ENCODE measurements around the gene KIAA0930. TPM values are rescaled to one million over a fixed set of nuclear protein-coding genes. Genes with fewer than 3 reads are reported as not detected.
"Not testable (repeated sequence)": the region's sequence is repeated elsewhere in the genome, so short reads cannot be mapped to it uniquely, and the experiment has no call there.

KIAA0930 gene
- polyA plus RNA-seq, 1 of the 3 experiments (the other 2 are of a cell fraction), result 80.8 TPM

DNA sequence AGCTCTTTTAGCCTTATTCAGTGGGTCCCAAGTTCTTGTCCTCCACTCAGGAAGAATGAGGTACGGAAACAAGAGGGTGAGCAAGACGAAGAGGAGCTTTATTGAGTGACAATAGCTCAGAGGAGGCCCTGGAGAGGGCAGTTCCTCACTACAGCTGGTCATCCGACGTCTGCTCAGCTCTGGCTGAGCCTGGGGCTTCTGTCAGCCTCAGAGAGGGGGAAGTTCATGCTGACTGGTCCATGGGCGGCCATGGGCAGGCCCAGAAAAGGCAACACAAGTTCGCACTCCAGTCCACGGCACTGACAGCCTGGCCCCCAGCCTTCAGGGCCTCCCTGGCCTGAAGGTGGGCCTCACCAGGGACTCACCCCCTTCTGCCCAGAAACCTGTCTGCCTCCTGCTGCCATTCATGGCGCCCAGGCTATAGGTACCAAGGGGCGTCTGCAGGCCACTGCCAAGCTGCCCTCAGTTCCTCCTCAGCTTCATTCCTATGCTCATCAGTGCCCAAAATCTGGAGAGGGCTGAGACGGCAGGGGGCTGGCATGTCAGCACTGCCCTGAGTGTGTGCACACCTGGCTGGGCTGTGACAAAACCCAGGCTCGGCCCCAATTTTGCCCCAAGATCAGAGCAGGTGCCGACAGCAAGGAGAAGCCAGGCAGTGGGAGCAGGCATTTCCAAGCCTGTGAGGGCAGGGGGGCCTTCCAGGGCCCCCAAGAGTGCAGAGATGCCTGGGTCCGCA is 21.7 kb upstream of the KIAA0930 start:
- no peaks in the 10 kb centered on the region for H3K9me3 ChIP-seq
- H3K9ac ChIP-seq, result no peak overlapping the region
- H2AFZ ChIP-seq (ENCODE audit: low read depth), result no peak overlapping the region; the same call in 1 of the 2 replicates
- H3K4me1 ChIP-seq (ENCODE audit: control insufficient read depth in 1 of 2, insufficient read depth in 2 of 2, low read depth in 1 of 2, low read length in 1 of 2), result peaks cover 0 to 12% of the 10 kb centered on the region in 2 experiments; a peak in 1 of 4 replicates
- H3K36me3 ChIP-seq (replicated peaks in 1 of 2; ENCODE audit: control insufficient read depth in 1 of 2, insufficient read depth in 2 of 2, low read length in 1 of 2), result no peaks in the 10 kb centered on the region
- H3K79me2 ChIP-seq (ENCODE audit: insufficient read depth), result no peaks in the 10 kb centered on the region
- POLR2A ChIA-PET, result no interaction called here
- no peak overlapping the region for H3K4me3 ChIP-seq (ENCODE audit: low read depth in 2 of 2, low read length in 1 of 2)
- no peaks in the 10 kb centered on the region for H4K20me1 ChIP-seq (ENCODE audit: insufficient read depth)
- TF ChIP-seq USF1 (IDR thresholded peaks at IDR 0.05; ENCODE audit: borderline replicate concordance, low read depth), result no peak
- TF ChIP-seq GATA2 (CRISPR knock-in tag; IDR thresholded peaks at IDR 0.05), result no peak
- TF ChIP-seq EZH2phosphoT487 (IDR thresholded peaks at IDR 0.05; ENCODE audit: borderline replicate concordance, low read depth), result no peak
- no peak for TF ChIP-seq ELF1 (IDR thresholded peaks at IDR 0.05)
- TF ChIP-seq NFIC (IDR thresholded peaks at IDR 0.05; ENCODE audit: borderline replicate concordance), result no peak
- TF ChIP-seq MEF2A (IDR thresholded peaks at IDR 0.05; ENCODE audit: borderline replicate concordance, low read depth), result no peak
- no peak for TF ChIP-seq YY1 (IDR thresholded peaks at IDR 0.05; ENCODE audit: low read depth)
- no peak for TF ChIP-seq JUND (IDR thresholded peaks at IDR 0.05)
- no peak for DNase-seq
- H3K27me3 ChIP-seq (ENCODE audit: insufficient read depth), result no peaks in the 10 kb centered on the region
- 77% methylated on average over 6 of the region's 13 CpGs for WGBS (ENCODE audit: low lambda C conversion rate)
- H3K4me2 ChIP-seq, result no peak overlapping the region
- no peak overlapping the region for H3K27ac ChIP-seq (ENCODE audit: low read depth in 2 of 2, low read length in 1 of 2)
- no peaks in the 10 kb centered on the region for H3F3A ChIP-seq (replicated peaks; ENCODE audit: insufficient read depth)
- CTCF ChIA-PET, result interaction anchor here (0.9 to 2.9 kb wide), 12 partner anchors 9 to 443 kb away, joined by 3 to 18 read pairs (median 4); no protein-coding TSS in a partner anchor
- H3K9me2 ChIP-seq, result no peaks in the 10 kb centered on the region

- no peaks in the 10 kb centered on the region for H3K9me2 ChIP-seq
- no peaks in the 10 kb centered on the region for H3K36me3 ChIP-seq (replicated peaks in 1 of 2; ENCODE audit: control insufficient read depth in 1 of 2, insufficient read depth in 2 of 2, low read length in 1 of 2)
- no peaks in the 10 kb centered on the region for H3K27me3 ChIP-seq (ENCODE audit: insufficient read depth)
- H3K4me1 ChIP-seq (ENCODE audit: control insufficient read depth in 1 of 2, insufficient read depth in 2 of 2, low read depth in 1 of 2, low read length in 1 of 2), result peaks cover 0 to 12% of the 10 kb centered on the region in 2 experiments; a peak in 1 of 4 replicates
- TF ChIP-seq, protein P1, sequence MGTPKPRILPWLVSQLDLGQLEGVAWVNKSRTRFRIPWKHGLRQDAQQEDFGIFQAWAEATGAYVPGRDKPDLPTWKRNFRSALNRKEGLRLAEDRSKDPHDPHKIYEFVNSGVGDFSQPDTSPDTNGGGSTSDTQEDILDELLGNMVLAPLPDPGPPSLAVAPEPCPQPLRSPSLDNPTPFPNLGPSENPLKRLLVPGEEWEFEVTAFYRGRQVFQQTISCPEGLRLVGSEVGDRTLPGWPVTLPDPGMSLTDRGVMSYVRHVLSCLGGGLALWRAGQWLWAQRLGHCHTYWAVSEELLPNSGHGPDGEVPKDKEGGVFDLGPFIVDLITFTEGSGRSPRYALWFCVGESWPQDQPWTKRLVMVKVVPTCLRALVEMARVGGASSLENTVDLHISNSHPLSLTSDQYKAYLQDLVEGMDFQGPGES (IDR thresholded peaks at IDR 0.05; ENCODE audit: low read depth, low read length), result no peak
- TF ChIP-seq GABPA (IDR thresholded peaks at IDR 0.05; ENCODE audit: low read depth), result no peak
- TF ChIP-seq REST (IDR thresholded peaks at IDR 0.05; ENCODE audit: low read depth, low read length), result no peak
- TF ChIP-seq RXRA (IDR thresholded peaks at IDR 0.05; ENCODE audit: borderline replicate concordance, low read depth), result no peak
- no peak for TF ChIP-seq SIN3A (IDR thresholded peaks at IDR 0.05; ENCODE audit: borderline replicate concordance, low read depth, low read length)
- TF ChIP-seq EP300 (IDR thresholded peaks at IDR 0.05; ENCODE audit: borderline replicate concordance in 1 of 2, low read depth in 1 of 2, low read length in 1 of 2), result no peak
- no peaks in the 10 kb centered on the region for H3K79me2 ChIP-seq (ENCODE audit: insufficient read depth)
- H3K4me3 ChIP-seq (ENCODE audit: low read depth in 2 of 2, low read length in 1 of 2), result no peak overlapping the region
- POLR2A ChIA-PET, result no interaction called here
- H3K4me2 ChIP-seq, result no peak overlapping the region
- no peak overlapping the region for H2AFZ ChIP-seq (ENCODE audit: low read depth)
- H3K9ac ChIP-seq, result no peak overlapping the region
- CTCF ChIA-PET, result interaction anchor here (0.9 to 2.9 kb wide), 6 partner anchors 8 to 442 kb away, joined by 3 to 18 read pairs (median 4); no protein-coding TSS in a partner anchor
- no peaks in the 10 kb centered on the region for H3F3A ChIP-seq (replicated peaks; ENCODE audit: insufficient read depth)
- no peak overlapping the region for H3K27ac ChIP-seq (ENCODE audit: low read depth in 2 of 2, low read length in 1 of 2)
- no peak for DNase-seq
- H4K20me1 ChIP-seq (ENCODE audit: insufficient read depth), result no peaks in the 10 kb centered on the region
- 85% methylated on average over 7 of the region's 20 CpGs for WGBS (ENCODE audit: low lambda C conversion rate)
- no peaks in the 10 kb centered on the region for H3K9me3 ChIP-seq
These were observed 20.9 kb upstream of the KIAA0930 start for GRCh38 chr22:45261407-45262088.

- H2AFZ ChIP-seq (ENCODE audit: low read depth); H4K20me1 ChIP-seq (ENCODE audit: insufficient read depth); H3K9ac ChIP-seq; H3K36me3 ChIP-seq (replicated peaks in 1 of 2; ENCODE audit: control insufficient read depth in 1 of 2, insufficient read depth in 2 of 2, low read length in 1 of 2); DNase-seq; H3K79me2 ChIP-seq (ENCODE audit: insufficient read depth); H3K9me2 ChIP-seq; H3K27ac ChIP-seq (ENCODE audit: low read depth in 2 of 2, low read length in 1 of 2); H3K4me2 ChIP-seq; H3K9me3 ChIP-seq; POLR2A ChIA-PET; H3F3A ChIP-seq (replicated peaks; ENCODE audit: insufficient read depth); H3K4me3 ChIP-seq (ENCODE audit: low read depth in 2 of 2, low read length in 1 of 2); H3K27me3 ChIP-seq (ENCODE audit: insufficient read depth): not testable (repeated sequence)
- 82% methylated on average over 9 of the region's 9 CpGs for WGBS (ENCODE audit: low lambda C conversion rate)
- H3K4me1 ChIP-seq (ENCODE audit: control insufficient read depth in 1 of 2, insufficient read depth in 2 of 2, low read depth in 1 of 2, low read length in 1 of 2), result peaks cover 0 to 12% of the 10 kb centered on the region in 2 experiments; a peak in 1 of 4 replicates
- CTCF ChIA-PET, result interaction anchor here (0.5 to 1.2 kb wide), 2 partner anchors 11 to 440 kb away, joined by 3 read pairs; no protein-coding TSS in a partner anchor
These were observed 19.7 kb upstream of the KIAA0930 start for GRCh38 chr22:45260395-45260759.
